CD4-positive, alpha-beta T cell treated with Interleukin-4 for 1 hour (primary cell): Measurements from ENCODE around the gene S100A5.

Experiments used
- DNase-seq, 2 donors: peaks; one replicate each; pipeline ENCODE4 v3.0.0-alpha.2; 2020 to 2022

Gene S100A5

DNA sequence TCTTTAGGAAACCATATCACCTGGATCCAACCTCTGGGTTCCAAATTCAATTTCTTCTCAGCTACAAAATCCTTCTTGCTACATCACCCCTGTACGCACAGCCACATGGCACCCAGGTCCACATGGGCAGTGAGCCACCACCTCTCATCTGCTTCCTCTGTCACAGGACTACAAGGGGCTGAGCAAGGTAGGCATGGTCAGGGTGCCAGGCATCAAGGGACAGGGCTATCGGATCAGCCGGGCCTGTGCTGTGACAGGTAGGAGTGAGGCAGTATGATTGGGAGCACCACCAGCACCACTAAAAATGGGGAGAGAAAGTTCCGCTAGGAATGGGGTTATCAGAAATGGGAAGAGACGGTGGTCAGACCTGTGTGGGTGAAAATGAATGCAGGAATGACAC is 34.3 kb downstream of the S100A5 start:
- no peak for DNase-seq

- DNase-seq = no peak
Measured at GRCh38 chr1:153505576-153505975, 35.2 kb downstream of the S100A5 start.

DNA sequence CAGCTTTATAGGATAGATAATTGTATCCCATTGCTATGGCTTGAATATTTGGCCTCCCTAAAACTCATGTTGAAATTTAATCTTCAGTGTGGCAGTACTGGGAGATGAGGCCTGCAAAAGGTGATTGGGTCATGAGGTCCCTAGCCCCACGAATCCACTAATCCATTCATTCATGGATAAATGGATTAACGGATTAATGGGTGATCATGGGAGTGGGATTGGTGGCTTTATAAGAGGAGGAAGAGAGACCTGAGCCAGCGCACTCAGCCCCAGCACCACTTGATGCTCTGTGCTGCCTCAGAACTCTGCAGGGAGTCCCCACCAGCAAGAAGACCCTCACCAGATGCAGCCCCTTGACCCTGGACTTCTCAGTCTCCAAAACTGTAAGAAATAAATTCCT is 37.0 kb downstream of the S100A5 start:
- DNase-seq = no peak

DNA sequence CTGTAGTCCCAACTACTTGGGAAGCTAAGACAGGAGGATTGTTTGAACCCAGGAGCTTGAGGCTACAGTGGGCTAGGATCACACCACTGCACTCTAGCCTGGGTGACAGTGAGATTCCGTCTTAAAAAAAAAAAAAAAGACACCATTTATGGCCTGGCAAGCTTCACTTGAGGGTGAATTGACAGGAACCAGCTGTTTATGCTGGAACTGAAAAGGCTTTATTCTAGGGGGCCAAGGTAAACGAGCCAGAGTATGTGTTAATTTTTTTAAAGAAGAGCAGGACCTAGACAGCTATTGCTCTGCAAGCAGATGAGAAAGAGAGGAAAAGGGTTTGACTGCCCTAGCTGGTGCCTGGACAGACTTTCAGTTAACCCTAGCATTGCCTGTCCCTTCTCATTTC is 42.0 kb downstream of the S100A5 start:
- no peak for DNase-seq

DNA sequence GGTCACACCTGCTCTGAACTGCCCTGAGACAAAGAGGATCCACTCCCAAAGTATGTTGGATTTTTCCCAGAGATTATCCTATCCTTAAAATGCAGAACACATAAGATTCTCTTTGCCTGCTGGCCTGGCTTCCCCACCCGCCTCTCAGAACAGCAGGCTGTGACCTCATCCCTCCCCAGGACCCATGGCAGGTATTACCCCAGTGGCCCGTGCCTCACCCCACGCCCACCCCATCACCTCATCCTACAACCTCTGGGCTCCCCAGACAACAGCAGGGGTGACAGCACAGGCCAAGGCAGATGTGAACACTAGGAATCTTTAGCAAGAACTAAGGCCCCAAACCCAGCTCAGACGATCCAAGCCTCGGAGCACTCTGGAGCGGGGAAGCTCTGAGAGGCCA is 45.2 kb downstream of the S100A5 start:
- no peak for DNase-seq

DNA sequence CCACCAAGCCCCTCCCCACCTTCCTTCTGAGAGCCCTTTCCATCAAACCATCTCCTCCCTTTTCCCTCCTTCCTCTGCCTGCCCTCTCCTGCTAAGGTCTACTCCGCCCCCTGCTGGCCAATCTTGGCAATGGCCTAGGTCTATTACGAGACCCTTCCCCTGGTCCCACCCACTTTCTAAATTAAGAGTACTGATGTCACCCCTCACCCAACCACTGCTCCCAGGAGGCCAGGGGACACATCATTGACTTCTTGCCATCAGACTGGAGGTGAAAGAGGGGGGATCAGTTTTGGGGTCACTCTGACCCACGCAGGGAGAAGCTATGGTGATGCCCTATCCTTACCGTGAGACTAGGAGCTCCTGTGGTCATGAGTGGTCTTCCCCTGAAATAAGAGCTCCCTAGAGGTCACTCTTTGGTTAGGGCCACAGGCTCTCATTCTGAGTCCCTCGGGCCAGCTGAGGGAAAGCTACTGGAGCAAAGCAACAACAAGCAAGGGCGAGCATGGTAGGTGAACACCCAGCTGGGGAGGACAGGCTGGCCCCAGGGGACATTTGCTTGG is 45.7 kb downstream of the S100A5 start:
- peak; percentile 68 to 71 for DNase-seq

GRCh38 chr1:153493343-153493960 is 47.3 kb downstream of the S100A5 start:
- DNase-seq = no peak

DNA sequence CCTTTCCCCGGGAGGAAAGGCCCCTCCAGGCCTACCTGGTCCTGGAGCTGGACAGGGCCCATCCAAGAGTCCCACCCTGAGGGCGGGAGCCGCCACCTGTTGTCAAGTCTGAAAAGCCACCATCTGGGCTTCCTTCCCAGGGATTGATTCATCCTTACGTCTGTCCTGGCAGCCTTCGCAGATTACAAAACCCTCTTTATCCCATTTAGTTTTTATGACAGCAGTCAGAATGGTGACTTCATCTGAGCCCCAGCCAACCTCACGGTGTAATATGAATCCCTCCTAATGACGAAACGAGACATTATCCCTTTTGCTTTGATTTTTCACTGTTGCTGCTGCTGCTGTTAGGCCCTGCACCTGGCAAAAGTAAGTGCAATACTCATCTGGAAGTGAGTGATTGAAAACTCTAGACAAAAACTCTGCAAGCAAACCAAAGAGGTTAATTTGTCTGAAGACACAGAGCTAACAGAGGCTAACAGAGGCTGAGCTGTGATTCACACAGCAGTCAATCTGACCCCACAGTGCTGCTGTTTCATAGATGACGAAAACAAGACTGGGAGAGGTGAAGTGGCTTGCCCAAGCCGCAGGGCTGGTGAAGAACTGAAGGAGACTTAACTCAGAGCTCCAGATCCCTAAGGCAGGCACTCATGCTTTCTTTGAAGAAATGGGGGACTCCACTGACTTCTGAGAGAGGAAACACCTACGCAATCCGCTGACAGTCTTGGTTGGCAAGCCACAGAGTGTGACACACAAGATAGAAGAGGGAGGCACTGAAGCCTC is 50.3 kb downstream of the S100A5 start:
- DNase-seq = peak; percentile 16 to 25

- no peak for DNase-seq
Measured at GRCh38 chr1:153488731-153489130, 52.0 kb downstream of the S100A5 start.

- DNase-seq = no peak
Measured at GRCh38 chr1:153487707-153488106, 53.0 kb downstream of the S100A5 start.
